ENCODE measurements around the gene PSKH1.
"Not testable (repeated sequence)": the region's sequence is repeated elsewhere in the genome, so short reads cannot be mapped to it uniquely, and the experiment has no call there.

PSKH1 gene

GRCh38 chr16:67910158-67910557, 17.1 kb downstream of the PSKH1 start:
- Histone ChIP-seq H3K9ac (ENCODE audit: low read depth, low read length, poor library complexity, severe bottlenecking) (peak overlapping the region; percentile 62), H3K9me2 (replicated peaks; ENCODE audit: low read depth, low read length) (no peaks in the 10 kb centered on the region), H3F3A (ENCODE audit: low read depth) (no peaks in the 10 kb centered on the region), H4K20me1 (ENCODE audit: insufficient read depth, low read length, poor library complexity, severe bottlenecking) (no peaks in the 10 kb centered on the region), H3K4me2 (ENCODE audit: low read depth, low read length, poor library complexity, severe bottlenecking) (no peak overlapping the region), H3K79me2 (ENCODE audit: insufficient read depth, low read length) (no peaks in the 10 kb centered on the region), H3K36me3 (ENCODE audit: insufficient read depth, low read length) (peaks cover 5% of the 10 kb centered on the region; the same call in 1 of the 2 replicates), H3K9me3 (ENCODE audit: insufficient read depth, low read depth, low read length) (no peaks in the 10 kb centered on the region), H3K4me3 (ENCODE audit: low read length, poor library complexity, severe bottlenecking) (no peak overlapping the region), H3K4me1 (ENCODE audit: insufficient read depth, low read length, poor library complexity, severe bottlenecking) (peaks cover 10% of the 10 kb centered on the region), H3K27me3 (ENCODE audit: insufficient read depth, low read length, poor library complexity, severe bottlenecking) (no peaks in the 10 kb centered on the region), H2AFZ (ENCODE audit: low read length) (no peak overlapping the region)
- no peak for TF ChIP-seq EZH2phosphoT487 (IDR thresholded peaks at IDR 0.05; ENCODE audit: borderline replicate concordance)
- TF ChIP-seq, protein P1, sequence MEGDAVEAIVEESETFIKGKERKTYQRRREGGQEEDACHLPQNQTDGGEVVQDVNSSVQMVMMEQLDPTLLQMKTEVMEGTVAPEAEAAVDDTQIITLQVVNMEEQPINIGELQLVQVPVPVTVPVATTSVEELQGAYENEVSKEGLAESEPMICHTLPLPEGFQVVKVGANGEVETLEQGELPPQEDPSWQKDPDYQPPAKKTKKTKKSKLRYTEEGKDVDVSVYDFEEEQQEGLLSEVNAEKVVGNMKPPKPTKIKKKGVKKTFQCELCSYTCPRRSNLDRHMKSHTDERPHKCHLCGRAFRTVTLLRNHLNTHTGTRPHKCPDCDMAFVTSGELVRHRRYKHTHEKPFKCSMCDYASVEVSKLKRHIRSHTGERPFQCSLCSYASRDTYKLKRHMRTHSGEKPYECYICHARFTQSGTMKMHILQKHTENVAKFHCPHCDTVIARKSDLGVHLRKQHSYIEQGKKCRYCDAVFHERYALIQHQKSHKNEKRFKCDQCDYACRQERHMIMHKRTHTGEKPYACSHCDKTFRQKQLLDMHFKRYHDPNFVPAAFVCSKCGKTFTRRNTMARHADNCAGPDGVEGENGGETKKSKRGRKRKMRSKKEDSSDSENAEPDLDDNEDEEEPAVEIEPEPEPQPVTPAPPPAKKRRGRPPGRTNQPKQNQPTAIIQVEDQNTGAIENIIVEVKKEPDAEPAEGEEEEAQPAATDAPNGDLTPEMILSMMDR (conservative IDR thresholded peaks at IDR 0.05; ENCODE audit: low read length), result 0 out of 2 replicates have a peak, but pooled peaks have one; percentile 11

GRCh38 chr16:67914758-67915495, 21.9 kb downstream of the PSKH1 start:
- peaks cover 10% of the 10 kb centered on the region for H3K4me1 ChIP-seq (ENCODE audit: insufficient read depth, low read length, poor library complexity, severe bottlenecking)
- TF ChIP-seq, protein P1 (conservative IDR thresholded peaks at IDR 0.05; ENCODE audit: low read length), result no peak
- TF ChIP-seq EZH2phosphoT487 (IDR thresholded peaks at IDR 0.05; ENCODE audit: borderline replicate concordance), result no peak
- H4K20me1 ChIP-seq (ENCODE audit: insufficient read depth, low read length, poor library complexity, severe bottlenecking), result no peaks in the 10 kb centered on the region
- H3K9ac ChIP-seq (ENCODE audit: low read depth, low read length, poor library complexity, severe bottlenecking), result no peak overlapping the region
- no peaks in the 10 kb centered on the region for H3K79me2 ChIP-seq (ENCODE audit: insufficient read depth, low read length)
- H3K9me2 ChIP-seq (replicated peaks; ENCODE audit: low read depth, low read length), result no peaks in the 10 kb centered on the region
- H3K36me3 ChIP-seq (ENCODE audit: insufficient read depth, low read length), result no peaks in the 10 kb centered on the region
- H3K4me2 ChIP-seq (ENCODE audit: low read depth, low read length, poor library complexity, severe bottlenecking), result no peak overlapping the region
- H3K27me3 ChIP-seq (ENCODE audit: insufficient read depth, low read length, poor library complexity, severe bottlenecking), result no peaks in the 10 kb centered on the region
- H2AFZ ChIP-seq (ENCODE audit: low read length), result no peak overlapping the region
- no peaks in the 10 kb centered on the region for H3F3A ChIP-seq (ENCODE audit: low read depth)
- no peak overlapping the region for H3K4me3 ChIP-seq (ENCODE audit: low read length, poor library complexity, severe bottlenecking)
- H3K9me3 ChIP-seq (ENCODE audit: insufficient read depth, low read depth, low read length), result no peaks in the 10 kb centered on the region

DNA sequence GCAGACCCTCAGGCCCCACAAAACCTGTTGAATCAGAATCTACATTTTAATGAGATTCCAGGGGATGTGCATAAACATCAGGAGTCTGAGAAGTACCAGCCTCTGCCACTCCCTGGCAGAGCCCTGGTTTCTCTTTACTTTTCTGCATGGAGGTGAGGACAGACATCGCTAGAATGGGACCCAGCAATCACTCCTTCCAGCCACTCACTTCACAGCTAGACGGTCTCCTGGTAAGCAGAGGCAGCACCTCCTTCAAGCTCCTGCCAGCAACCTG, 22.4 kb downstream of the PSKH1 start:
- not testable (repeated sequence) for H3K9me2 ChIP-seq (replicated peaks; ENCODE audit: low read depth, low read length); H3K79me2 ChIP-seq (ENCODE audit: insufficient read depth, low read length); H4K20me1 ChIP-seq (ENCODE audit: insufficient read depth, low read length, poor library complexity, severe bottlenecking); H2AFZ ChIP-seq (ENCODE audit: low read length); H3K9me3 ChIP-seq (ENCODE audit: insufficient read depth, low read depth, low read length); H3K36me3 ChIP-seq (ENCODE audit: insufficient read depth, low read length); H3K4me2 ChIP-seq (ENCODE audit: low read depth, low read length, poor library complexity, severe bottlenecking); H3K4me3 ChIP-seq (ENCODE audit: low read length, poor library complexity, severe bottlenecking); H3K4me1 ChIP-seq (ENCODE audit: insufficient read depth, low read length, poor library complexity, severe bottlenecking); H3K27me3 ChIP-seq (ENCODE audit: insufficient read depth, low read length, poor library complexity, severe bottlenecking); H3F3A ChIP-seq (ENCODE audit: low read depth); H3K9ac ChIP-seq (ENCODE audit: low read depth, low read length, poor library complexity, severe bottlenecking)

All from Loucy (cell line).